SK-N-SH (cell line): Measurements from ENCODE around the gene AP3B2. TPM values are rescaled to one million over a fixed set of nuclear protein-coding genes. Genes with fewer than 3 reads are reported as not detected.

Experiments
- CTCF ChIA-PET: fragments of 300-600, 350-600 bp; formaldehyde crosslinking; extraction: SDS; loops from one replicate; lab custom pipeline; 2021; lab: Yijun Ruan, JAX
- POLR2A ChIA-PET: fragments of 350-600 bp; sonication (Branson Sonifier 250); formaldehyde crosslinking; extraction: SDS; loops from one replicate; lab custom pipeline; 2020; ENCODE audit warnings: antibody characterized with exemption, inconsistent platforms; lab: Yijun Ruan, JAX
- DNase-seq: peaks from one replicate; pipeline ENCODE4 v3.0.0; 2012
- H2AFZ ChIP-seq: fragments of 200-600 bp; sonication (generic); 2 replicates; pipeline ENCODE4 v1.8.1; 2016; ENCODE audit warnings: antibody characterized with exemption, mild to moderate bottlenecking, low read depth
- H3F3A ChIP-seq: fragments of 200-600 bp; sonication (generic); replicated peaks from 2 replicates; pipeline ENCODE3; 2016; ENCODE audit warnings: antibody characterized with exemption, mild to moderate bottlenecking; ENCODE audit not compliant: insufficient read depth
- H3K27ac ChIP-seq, 2 experiments: fragments of 200-500 bp in 1 of 2; fragments of 200-600 bp in 1 of 2; sonication (Bioruptor generic) in 1 of 2; sonication (generic), shearing (Covaris generic) in 1 of 2; 2 replicates each; pipeline versions ENCODE4 v1.5.1 to v1.6.1; 2014 to 2016; ENCODE audit warnings: low read depth in 2 of 2, inconsistent platforms in 1 of 2, low read length in 1 of 2, mild to moderate bottlenecking in 1 of 2, mixed read lengths in 1 of 2
- H3K27me3 ChIP-seq: fragments of 200-600 bp; sonication (generic), shearing (Covaris generic); 2 replicates; pipeline ENCODE4 v1.6.1; 2016; ENCODE audit warnings: mixed run types; ENCODE audit not compliant: insufficient read depth
- H3K36me3 ChIP-seq, 2 experiments: fragments of 200-500 bp in 1 of 2; fragments of 200-600 bp in 1 of 2; sonication (Bioruptor generic) in 1 of 2; sonication (generic) in 1 of 2; replicated peaks in 1 of 2; 2 replicates each; pipeline versions ENCODE3 to v1.5.1; 2014 to 2016; ENCODE audit warnings: low read length in 1 of 2, mild to moderate bottlenecking in 1 of 2; ENCODE audit not compliant: insufficient read depth in 2 of 2, control insufficient read depth in 1 of 2
- H3K4me1 ChIP-seq, 2 experiments: fragments of 200-500 bp in 1 of 2; fragments of 200-600 bp in 1 of 2; sonication (Bioruptor generic) in 1 of 2; sonication (generic), shearing (Covaris generic) in 1 of 2; 2 replicates each; pipeline versions ENCODE4 v1.5.1 to v1.6.1; 2014 to 2016; ENCODE audit warnings: low read depth in 1 of 2, low read length in 1 of 2, mixed run types in 1 of 2; ENCODE audit not compliant: insufficient read depth in 2 of 2, control insufficient read depth in 1 of 2
- H3K4me2 ChIP-seq: fragments of 200-600 bp; sonication (generic), shearing (Covaris generic); 2 replicates; pipeline ENCODE4 v1.6.1; 2017; ENCODE audit warnings: mixed run types
- H3K4me3 ChIP-seq, 2 experiments: fragments of 200-500 bp in 1 of 2; fragments of 200-600 bp in 1 of 2; sonication (Bioruptor generic) in 1 of 2; sonication (generic), shearing (Covaris generic) in 1 of 2; 2 replicates each; pipeline versions ENCODE4 v1.5.1 to v1.8.1; 2014 to 2016; ENCODE audit warnings: low read depth in 2 of 2, inconsistent platforms in 1 of 2, low read length in 1 of 2, mild to moderate bottlenecking in 1 of 2, mixed read lengths in 1 of 2, moderate library complexity in 1 of 2
- H3K79me2 ChIP-seq: fragments of 200-600 bp; sonication (generic); 2 replicates; pipeline ENCODE4 v1.8.1; 2017; ENCODE audit warnings: mild to moderate bottlenecking; ENCODE audit not compliant: insufficient read depth
- H3K9ac ChIP-seq: fragments of 200-600 bp; sonication (generic); 2 replicates; pipeline ENCODE4 v1.6.1; 2017; ENCODE audit warnings: mixed run types
- H3K9me2 ChIP-seq: fragments of 200-600 bp; sonication (generic); 2 replicates; pipeline ENCODE4 v1.6.1; 2017; ENCODE audit warnings: mixed run types
- H3K9me3 ChIP-seq: fragments of 200-600 bp; sonication (generic); 2 replicates; pipeline ENCODE4 v1.6.1; 2017; ENCODE audit warnings: mixed run types, mild to moderate bottlenecking, moderate library complexity
- H4K20me1 ChIP-seq: fragments of 200-600 bp; sonication (generic); 2 replicates; pipeline ENCODE4 v1.6.1; 2017; ENCODE audit warnings: mild to moderate bottlenecking, mixed run types; ENCODE audit not compliant: insufficient read depth
- CHD2 ChIP-seq: fragments of 150-350 bp; IDR thresholded peaks from 2 replicates; pipeline ENCODE4 v1.6.1; 2018; ENCODE audit warnings: low read length; ENCODE audit not compliant: partially characterized antibody
- ELF1 ChIP-seq: IDR thresholded peaks from 2 replicates; pipeline ENCODE4 v1.4.0; 2012
- EZH2phosphoT487 ChIP-seq: fragments of 200-600 bp; sonication (generic); IDR thresholded peaks from 2 replicates; pipeline ENCODE4 v1.6.1; 2017; ENCODE audit warnings: low read depth, mixed run types, mild to moderate bottlenecking, antibody characterized with exemption, moderate library complexity, borderline replicate concordance
- FOXJ3 ChIP-seq: sonication (generic); formaldehyde crosslinking; IDR thresholded peaks from 2 replicates; pipeline ENCODE4 v1.5.1; 2020; ENCODE audit warnings: mild to moderate bottlenecking, missing genetic modification reagents
- GABPA ChIP-seq: IDR thresholded peaks from 2 replicates; pipeline ENCODE4 v1.4.0; 2012; ENCODE audit warnings: low read depth, mild to moderate bottlenecking
- GATA2 ChIP-seq: sonication (generic); formaldehyde crosslinking; IDR thresholded peaks from 2 replicates; pipeline ENCODE4 v1.5.0; 2020; ENCODE audit warnings: mild to moderate bottlenecking, missing genetic modification reagents
- MEF2A ChIP-seq: IDR thresholded peaks from 2 replicates; pipeline ENCODE4 v1.4.0; 2012; ENCODE audit warnings: low read depth, borderline replicate concordance
- NRF1 ChIP-seq: IDR thresholded peaks from 2 replicates; pipeline ENCODE4 v1.6.1; 2012; ENCODE audit warnings: low read depth, mild to moderate bottlenecking, low read length
- POLR2AphosphoS5 ChIP-seq: IDR thresholded peaks from 2 replicates; pipeline ENCODE4 v1.6.1; 2012; ENCODE audit warnings: low read depth, low read length
- RCOR1 ChIP-seq: fragments of 150-350 bp; IDR thresholded peaks from 2 replicates; pipeline ENCODE4 v1.6.1; 2017; ENCODE audit warnings: antibody characterized with exemption, low read length
- RFX5 ChIP-seq: IDR thresholded peaks from 2 replicates; pipeline ENCODE4 v1.6.1; 2012; ENCODE audit warnings: mild to moderate bottlenecking, improper control_type of control experiment, low read length
- RXRA ChIP-seq: IDR thresholded peaks from 2 replicates; pipeline ENCODE4 v1.4.0; 2012; ENCODE audit warnings: low read depth, mild to moderate bottlenecking, borderline replicate concordance
- SIN3A ChIP-seq: IDR thresholded peaks from 2 replicates; pipeline ENCODE4 v1.6.1; 2012; ENCODE audit warnings: low read depth, mild to moderate bottlenecking, low read length, moderate library complexity, borderline replicate concordance
- TAF1 ChIP-seq: IDR thresholded peaks from 2 replicates; pipeline ENCODE4 v1.6.1; 2012; ENCODE audit warnings: low read depth, mild to moderate bottlenecking, low read length, moderate library complexity, borderline replicate concordance
- TCF12 ChIP-seq: IDR thresholded peaks from 2 replicates; pipeline ENCODE4 v1.4.0; 2012
- WGBS: methylation state at CpG from one replicate; pipeline ENCODE4 v1.1.6; 2017; ENCODE audit warnings: low lambda C conversion rate; 5-methylcytosine and 5-hydroxymethylcytosine counted together
- polyA plus RNA-seq, 3 experiments: library from polyadenylated mRNA; depleted of rRNA; stranded (reverse); fragments of >200 nt; gene quantifications; 2 replicates each; pipeline ENCODE4 v1.2.3, GENCODE V29; 2012
- TF ChIP-seq, protein P1 (sequence below): fragments of 150-350 bp; IDR thresholded peaks from 2 replicates; pipeline ENCODE4 v1.6.1; 2017; ENCODE audit warnings: antibody characterized with exemption, low read length, low read depth, borderline replicate concordance
- TF ChIP-seq, protein P2 (sequence below): IDR thresholded peaks from 2 replicates; pipeline ENCODE4 v1.4.0; 2012; ENCODE audit warnings: low read depth, borderline replicate concordance
- TF ChIP-seq, protein P3 (sequence below): IDR thresholded peaks from 2 replicates; pipeline ENCODE4 v1.4.0; 2012; ENCODE audit warnings: low read depth

AP3B2 gene
- polyA plus RNA-seq, 1 of the 3 experiments (the other 2 are of a cell fraction), result 0.77 TPM

DNA sequence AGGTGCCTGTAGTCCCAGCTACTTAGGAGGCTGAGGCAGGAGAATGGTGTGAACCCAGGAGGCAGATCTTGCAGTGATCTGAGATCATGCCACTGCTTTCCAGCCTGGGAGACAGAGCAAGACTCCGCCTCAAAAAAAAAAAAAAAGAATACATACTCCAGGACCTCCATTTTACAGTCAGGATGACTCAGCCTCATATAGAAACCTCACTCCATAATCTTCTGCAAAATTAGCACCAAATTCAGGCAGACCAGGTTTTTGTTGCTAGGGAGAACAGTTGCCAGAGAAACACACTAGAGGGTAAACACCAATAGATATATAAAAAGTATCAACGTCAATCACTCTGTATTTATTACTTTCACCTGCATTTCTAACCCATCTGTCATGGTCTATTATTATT lies 28.3 kb upstream of the AP3B2 start:
- WGBS, result 69% methylated on average over 2 of the region's 2 CpGs
- H3K4me1 ChIP-seq, result no peaks in the 10 kb centered on the region
- H3K4me3 ChIP-seq, result no peak overlapping the region
- ChIA-PET POLR2A (no interaction called here), CTCF (interaction anchor here (0.8 kb wide), 1 partner anchor 12 kb away, joined by 3 read pairs; no protein-coding TSS in a partner anchor)
- H3F3A ChIP-seq, result no peaks in the 10 kb centered on the region
- no peak overlapping the region for H2AFZ ChIP-seq
- no peaks in the 10 kb centered on the region for H4K20me1 ChIP-seq
- H3K9ac ChIP-seq, result no peak overlapping the region
- no peaks in the 10 kb centered on the region for H3K36me3 ChIP-seq
- H3K4me2 ChIP-seq, result no peak overlapping the region
- no peaks in the 10 kb centered on the region for H3K27me3 ChIP-seq
- TF ChIP-seq, protein P1, sequence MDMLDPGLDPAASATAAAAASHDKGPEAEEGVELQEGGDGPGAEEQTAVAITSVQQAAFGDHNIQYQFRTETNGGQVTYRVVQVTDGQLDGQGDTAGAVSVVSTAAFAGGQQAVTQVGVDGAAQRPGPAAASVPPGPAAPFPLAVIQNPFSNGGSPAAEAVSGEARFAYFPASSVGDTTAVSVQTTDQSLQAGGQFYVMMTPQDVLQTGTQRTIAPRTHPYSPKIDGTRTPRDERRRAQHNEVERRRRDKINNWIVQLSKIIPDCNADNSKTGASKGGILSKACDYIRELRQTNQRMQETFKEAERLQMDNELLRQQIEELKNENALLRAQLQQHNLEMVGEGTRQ, result no peak
- TF ChIP-seq TCF12 (no peak), RFX5 (no peak), TAF1 (no peak), MEF2A (no peak), GATA2 (CRISPR knock-in tag) (no peak), CHD2 (no peak), EZH2phosphoT487 (no peak), FOXJ3 (CRISPR knock-in tag) (no peak), POLR2AphosphoS5 (no peak)
- H3K79me2 ChIP-seq, result no peaks in the 10 kb centered on the region
- no peak for DNase-seq
- no peaks in the 10 kb centered on the region for H3K9me2 ChIP-seq
- H3K27ac ChIP-seq, result no peak overlapping the region
- no peaks in the 10 kb centered on the region for H3K9me3 ChIP-seq

DNA sequence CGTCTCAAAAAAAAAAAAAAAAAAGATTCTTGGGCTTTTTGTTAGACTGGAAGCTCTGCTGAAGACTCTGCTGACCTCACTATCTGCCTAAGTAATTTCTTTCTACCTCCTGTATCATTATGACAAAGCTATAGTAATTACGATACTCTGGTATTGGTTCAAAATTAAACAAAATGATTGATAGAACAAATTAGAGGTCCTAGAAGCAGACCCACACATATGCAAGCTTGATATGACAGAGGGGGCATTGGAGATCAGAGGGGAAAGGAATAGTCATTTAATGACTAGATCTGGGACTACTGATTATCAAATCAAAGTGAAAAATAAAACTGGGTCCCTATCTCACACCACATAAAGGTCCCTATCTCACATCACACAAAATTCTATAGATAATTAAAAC lies 21.9 kb upstream of the AP3B2 start:
- H3K27me3 ChIP-seq, result no peaks in the 10 kb centered on the region
- CTCF ChIA-PET, result no interaction called here
- DNase-seq, result no peak
- no peak overlapping the region for H3K4me2 ChIP-seq
- H3F3A ChIP-seq, result no peaks in the 10 kb centered on the region
- H3K4me3 ChIP-seq, result no peak overlapping the region
- TF ChIP-seq, protein P2, sequence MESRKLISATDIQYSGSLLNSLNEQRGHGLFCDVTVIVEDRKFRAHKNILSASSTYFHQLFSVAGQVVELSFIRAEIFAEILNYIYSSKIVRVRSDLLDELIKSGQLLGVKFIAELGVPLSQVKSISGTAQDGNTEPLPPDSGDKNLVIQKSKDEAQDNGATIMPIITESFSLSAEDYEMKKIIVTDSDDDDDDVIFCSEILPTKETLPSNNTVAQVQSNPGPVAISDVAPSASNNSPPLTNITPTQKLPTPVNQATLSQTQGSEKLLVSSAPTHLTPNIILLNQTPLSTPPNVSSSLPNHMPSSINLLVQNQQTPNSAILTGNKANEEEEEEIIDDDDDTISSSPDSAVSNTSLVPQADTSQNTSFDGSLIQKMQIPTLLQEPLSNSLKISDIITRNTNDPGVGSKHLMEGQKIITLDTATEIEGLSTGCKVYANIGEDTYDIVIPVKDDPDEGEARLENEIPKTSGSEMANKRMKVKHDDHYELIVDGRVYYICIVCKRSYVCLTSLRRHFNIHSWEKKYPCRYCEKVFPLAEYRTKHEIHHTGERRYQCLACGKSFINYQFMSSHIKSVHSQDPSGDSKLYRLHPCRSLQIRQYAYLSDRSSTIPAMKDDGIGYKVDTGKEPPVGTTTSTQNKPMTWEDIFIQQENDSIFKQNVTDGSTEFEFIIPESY, result no peak
- TF ChIP-seq NRF1 (no peak), RCOR1 (no peak), ELF1 (no peak), GABPA (no peak), RXRA (no peak), SIN3A (no peak), RFX5 (no peak), CHD2 (no peak)
- TF ChIP-seq, protein P3, sequence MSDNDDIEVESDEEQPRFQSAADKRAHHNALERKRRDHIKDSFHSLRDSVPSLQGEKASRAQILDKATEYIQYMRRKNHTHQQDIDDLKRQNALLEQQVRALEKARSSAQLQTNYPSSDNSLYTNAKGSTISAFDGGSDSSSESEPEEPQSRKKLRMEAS, result no peak
- TF ChIP-seq, protein P1, result no peak
- 87% methylated on average over 2 of the region's 2 CpGs for WGBS
- H3K9ac ChIP-seq, result no peak overlapping the region
- no peaks in the 10 kb centered on the region for H3K9me3 ChIP-seq
- H3K36me3 ChIP-seq, result no peaks in the 10 kb centered on the region
- H3K4me1 ChIP-seq, result no peaks in the 10 kb centered on the region
- H2AFZ ChIP-seq, result no peak overlapping the region
- no peak overlapping the region for H3K27ac ChIP-seq
- POLR2A ChIA-PET, result interaction anchor here (0.8 kb wide), 1 partner anchor 19 kb away, joined by 3 read pairs; no protein-coding TSS in a partner anchor
- H3K9me2 ChIP-seq, result no peaks in the 10 kb centered on the region
- H4K20me1 ChIP-seq, result no peaks in the 10 kb centered on the region
- no peaks in the 10 kb centered on the region for H3K79me2 ChIP-seq
